Ovary (tissue), 9 donors: ENCODE results near the gene ANTXRL. TPM values are rescaled to one million over a fixed set of nuclear protein-coding genes. Genes with fewer than 3 reads are reported as not detected.

Experiments used
- DNase-seq, 5 donors: peaks; one replicate each; pipeline ENCODE4 v3.0.0-alpha.2; 2019 to 2020
- H3K27ac ChIP-seq, 2 donors: fragments of 200-600 bp; one replicate each; pipeline versions ENCODE4 v1.5.1 to v1.8.0; 2019 to 2022
- H3K27me3 ChIP-seq: fragments of 200-600 bp; one replicate; pipeline ENCODE4 v1.8.0; 2022
- H3K36me3 ChIP-seq: fragments of 200-600 bp; sonication (generic); one replicate; pipeline ENCODE4 v1.5.1; 2019
- H3K4me1 ChIP-seq: one replicate; pipeline ENCODE4 v1.8.1; 2013; ENCODE audit warnings: mild to moderate bottlenecking, moderate library complexity; ENCODE audit not compliant: insufficient read depth
- H3K4me3 ChIP-seq: fragments of 200-600 bp; sonication (generic); one replicate; pipeline ENCODE4 v1.5.1; 2017
- H3K9me3 ChIP-seq, 2 donors: fragments of 200-600 bp in 1 of 2; sonication (generic) in 1 of 2; one replicate each; pipeline versions ENCODE4 v1.5.1 to v1.8.1; 2013 to 2019; ENCODE audit warnings: mild to moderate bottlenecking in 1 of 2, moderate library complexity in 1 of 2
- CTCF ChIP-seq, 3 donors: fragments of 450-650 bp in 2 of 3; fragments of 200-600 bp in 1 of 3; IDR thresholded peaks; one replicate each; pipeline versions ENCODE4 v1.5.1 to v1.8.0; 2016 to 2022; ENCODE audit warnings: antibody characterized with exemption in 3 of 3, mild to moderate bottlenecking in 1 of 3
- EP300 ChIP-seq: sonication (generic); formaldehyde crosslinking; IDR thresholded peaks from one replicate; pipeline ENCODE4 v1.6.1; 2017; ENCODE audit warnings: antibody characterized with exemption
- POLR2A ChIP-seq: fragments of 450-650 bp; IDR thresholded peaks from one replicate; pipeline ENCODE4 v1.6.1; 2017; ENCODE audit warnings: antibody characterized with exemption, mild to moderate bottlenecking, moderate library complexity
- WGBS, 3 donors: extraction: QIAGEN DNeasy Blood & Tissue Kit in 1 of 3; methylation state at CpG; one replicate each; pipeline versions ENCODE4 v1.1.5 to v1.1.7; 2013 to 2017; 5-methylcytosine and 5-hydroxymethylcytosine counted together
- intact Hi-C, 4 donors: fragments of 100-400 bp; cut with DNase I; formaldehyde crosslinking; loops; one replicate each; pipeline versions ENCODE4 v1.11.0 to v1.15.1; 2022 to 2023
- polyA plus RNA-seq, 2 donors: library from polyadenylated mRNA; stranded (reverse); fragments of 200-250 nt in 1 of 2; fragments of 350-450 nt in 1 of 2; fragmentation: Illumina TruSeq in 1 of 2; extraction: RNeasy Lipid Tissue Mini Kit (QIAGEN cat#74804) in 1 of 2; gene quantifications; one replicate each; pipeline ENCODE4 v1.2.3, GENCODE V29; 2013 to 2014
- total RNA-seq, 7 donors: library from RNA; depleted of rRNA in 2 of 7; stranded (reverse); fragments of >200 nt in 2 of 7; fragmentation: NEBNext Ultra II Directional in 3 of 7; extraction: Animal tissue kit (Norgen Biotek cat#: 25700) in 3 of 7; gene quantifications; one replicate each; pipeline versions ENCODE4 v1.1.0 to v1.2.4, GENCODE V29; 2016 to 2023
- donor health status: DM: no; HTN: no; CAD: no; lungs with moderate emphysema.
- donor health status: DM: no; HTN: no; CAD: no.
- donor health status: Bipolar disorder and iron deficiency.
- donor health status: DM: yes; HTN: yes; CAD: no.
- donor health status: DM: no; HTN: no; CAD: no.
- donor health status: DM: yes; HTN: yes; CAD: no.

Gene ANTXRL
- total and polyA plus RNA-seq, 9 donors, result 0.51 TPM; not detected in 8

- intact Hi-C loops, result loop anchor here in 1 of 4 donors (10.0 kb wide), 1 partner anchor 1097 kb away; the partner anchor contains the start of gene ZNF488
- no peak overlapping the region for H3K4me3 ChIP-seq
- TF ChIP-seq CTCF (IDR thresholded peaks at IDR 0.05), result no peak
- TF ChIP-seq EP300, result no peak
- TF ChIP-seq POLR2A, result no peak
Measured at GRCh38 chr10:46287846-46288477, 1.2 kb downstream of the ANTXRL start.

GRCh38 chr10:46288601-46289206 is 1.9 kb downstream of the ANTXRL start:
- no peak for TF ChIP-seq CTCF (IDR thresholded peaks at IDR 0.05)
- TF ChIP-seq POLR2A, result no peak
- TF ChIP-seq EP300, result no peak
- H3K36me3 ChIP-seq, result no peaks in the 10 kb centered on the region
- H3K4me1 ChIP-seq, result peaks cover 1% of the 10 kb centered on the region
- intact Hi-C loops, result loop anchor here in 1 of 4 donors (10.0 kb wide), 1 partner anchor 1096 kb away; the partner anchor contains the start of gene ZNF488
- peak in 1 of 5 donors; percentile 0 for DNase-seq
- no peaks in the 10 kb centered on the region for H3K27me3 ChIP-seq
- 92 to 94% (median 93%) methylated on average over 6 of the region's 6 CpGs for WGBS, 3 donors
- no peak overlapping the region for H3K4me3 ChIP-seq
- no peak overlapping the region for H3K27ac ChIP-seq
- no peaks in the 10 kb centered on the region for H3K9me3 ChIP-seq

More at GRCh38 chr10:46287846-46288477, 1.2 kb downstream of the ANTXRL start:
- H3K27me3 ChIP-seq, result no peaks in the 10 kb centered on the region
- DNase-seq, result peak in 1 of 5 donors; percentile 6
- no peaks in the 10 kb centered on the region for H3K9me3 ChIP-seq
- no peak overlapping the region for H3K27ac ChIP-seq
- H3K4me1 ChIP-seq, result peaks cover 1% of the 10 kb centered on the region
- H3K36me3 ChIP-seq, result no peaks in the 10 kb centered on the region
- 92 to 94% (median 94%) methylated on average over 7 of the region's 7 CpGs for WGBS, 3 donors

GRCh38 chr10:46289209-46289810 is 2.5 kb downstream of the ANTXRL start:
- 92 to 94% (median 92%) methylated on average over 7 of the region's 7 CpGs for WGBS, 3 donors
- peak in 1 of 5 donors; percentile 1 for DNase-seq
- Histone ChIP-seq H3K4me1 (no peaks in the 10 kb centered on the region), H3K27ac (no peak overlapping the region), H3K27me3 (no peaks in the 10 kb centered on the region), H3K36me3 (no peaks in the 10 kb centered on the region), H3K9me3 (no peaks in the 10 kb centered on the region), H3K4me3 (no peak overlapping the region)
- intact Hi-C loops, result loop anchor here in 1 of 4 donors (10.0 kb wide), 1 partner anchor 1095 kb away; the partner anchor contains the start of gene ZNF488
- TF ChIP-seq CTCF (IDR thresholded peaks at IDR 0.05) (no peak), POLR2A (no peak), EP300 (no peak)

- WGBS, 3 donors, result 93 to 95% (median 94%) methylated on average over 15 of the region's 15 CpGs
- no peaks in the 10 kb centered on the region for H3K9me3 ChIP-seq
- no peak for TF ChIP-seq CTCF (IDR thresholded peaks at IDR 0.05)
- TF ChIP-seq EP300, result no peak
- no peak for TF ChIP-seq POLR2A
- intact Hi-C loops, result no loop called here
- no peaks in the 10 kb centered on the region for H3K36me3 ChIP-seq
- peak in 1 of 5 donors; percentile 3 for DNase-seq
- no peak overlapping the region for H3K27ac ChIP-seq
- no peaks in the 10 kb centered on the region for H3K27me3 ChIP-seq
- no peak overlapping the region for H3K4me3 ChIP-seq
- H3K4me1 ChIP-seq, result no peaks in the 10 kb centered on the region
Measured at GRCh38 chr10:46290101-46290886, 3.5 kb downstream of the ANTXRL start.
